GM10266 (cell line): ENCODE data around the gene ZNF107.

ENCODE experiments used
- DNase-seq: peaks from one replicate; pipeline ENCODE4 v3.0.0; 2012; ENCODE audit errors: extremely low spot score
- CTCF ChIP-seq: IDR thresholded peaks from 2 replicates; pipeline ENCODE4 v1.5.1; 2012; ENCODE audit warnings: mild to moderate bottlenecking, low read depth; ENCODE audit not compliant: control insufficient read depth, insufficient read depth; ENCODE audit errors: missing control alignments

Gene ZNF107

GRCh38 chr7:64626557-64626956 is 39.4 kb upstream of the ZNF107 start:
- DNase-seq: no peak
- TF ChIP-seq CTCF: no peak

GRCh38 chr7:64628192-64628591 is 37.7 kb upstream of the ZNF107 start:
- TF ChIP-seq CTCF: no peak
- DNase-seq: no peak

- no peak for DNase-seq
Observed at GRCh38 chr7:64628721-64629120, 37.2 kb upstream of the ZNF107 start.

GRCh38 chr7:64630496-64630895 is 35.4 kb upstream of the ZNF107 start:
- DNase-seq: no peak

More at GRCh38 chr7:64628721-64629120, 37.2 kb upstream of the ZNF107 start:
- no peak for TF ChIP-seq CTCF

GRCh38 chr7:64632029-64632428 is 33.9 kb upstream of the ZNF107 start:
- no peak for TF ChIP-seq CTCF
- no peak for DNase-seq

More at GRCh38 chr7:64630496-64630895, 35.4 kb upstream of the ZNF107 start:
- TF ChIP-seq CTCF: peak; percentile 19

GRCh38 chr7:64633401-64633800 is 32.5 kb upstream of the ZNF107 start:
- no peak for TF ChIP-seq CTCF
- no peak for DNase-seq

- DNase-seq: no peak
- no peak for TF ChIP-seq CTCF
Observed at GRCh38 chr7:64634406-64635062, 31.4 kb upstream of the ZNF107 start.
